SW 1271 (cell line): Measurements from ENCODE around the gene ATP6V1G2.
"Not testable (repeated sequence)": the region's sequence is repeated elsewhere in the genome, so short reads cannot be mapped to it uniquely, and the experiment has no call there.

Experiments used
- DNase-seq, 2 experiments: peaks; one replicate each; lab custom pipeline; 2025; lab: John Stamatoyannopoulos, UW

The ATP6V1G2 gene

DNA sequence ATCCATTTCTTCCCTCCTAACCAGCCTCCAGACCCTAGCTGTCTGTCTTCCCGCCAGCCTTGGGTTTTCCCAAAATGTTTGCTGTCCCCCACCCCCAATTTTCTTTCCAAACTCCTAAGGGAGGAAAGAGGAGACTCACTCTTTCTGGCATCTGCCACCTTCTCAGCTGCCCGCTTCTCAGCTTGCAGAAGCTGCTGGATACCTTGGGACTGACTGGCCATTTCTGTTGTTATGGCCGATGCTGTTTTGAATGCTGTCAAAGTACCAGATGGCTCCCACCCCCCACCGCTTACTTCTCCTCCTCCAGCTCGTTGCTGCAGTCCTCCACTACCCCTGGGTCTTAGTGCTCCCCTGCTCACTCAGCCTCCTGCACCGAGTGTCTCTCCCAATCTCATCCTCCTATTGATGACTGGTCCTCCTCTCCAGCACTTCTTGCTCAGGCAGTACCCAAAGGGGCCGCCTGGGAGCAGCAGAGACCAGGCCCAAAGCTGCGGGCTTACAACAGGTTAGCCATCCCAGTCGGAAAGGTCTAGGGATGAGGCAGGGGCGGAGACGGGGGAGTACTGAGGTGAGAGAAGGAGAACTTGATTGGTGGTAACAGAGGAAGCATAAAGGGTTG, at the start of gene ATP6V1G2:
Gene ATP6V1G2, minus strand, starts transcription at position 270 of the 619 bp plus-strand sequence. Its CDS starts 49 bp downstream, at position 221.
- DNase-seq = peak; percentile 61 to 87

- DNase-seq = no peak
These were observed 46.0 kb upstream of the ATP6V1G2 start for GRCh38 chr6:31592396-31592771.

- DNase-seq = not testable (repeated sequence)
These were observed 44.3 kb upstream of the ATP6V1G2 start for GRCh38 chr6:31590691-31591090.

- DNase-seq = no peak
These were observed 42.7 kb upstream of the ATP6V1G2 start for GRCh38 chr6:31588871-31589650.

GRCh38 chr6:31587791-31588777, 41.7 kb upstream of the ATP6V1G2 start:
- no peak for DNase-seq

DNA sequence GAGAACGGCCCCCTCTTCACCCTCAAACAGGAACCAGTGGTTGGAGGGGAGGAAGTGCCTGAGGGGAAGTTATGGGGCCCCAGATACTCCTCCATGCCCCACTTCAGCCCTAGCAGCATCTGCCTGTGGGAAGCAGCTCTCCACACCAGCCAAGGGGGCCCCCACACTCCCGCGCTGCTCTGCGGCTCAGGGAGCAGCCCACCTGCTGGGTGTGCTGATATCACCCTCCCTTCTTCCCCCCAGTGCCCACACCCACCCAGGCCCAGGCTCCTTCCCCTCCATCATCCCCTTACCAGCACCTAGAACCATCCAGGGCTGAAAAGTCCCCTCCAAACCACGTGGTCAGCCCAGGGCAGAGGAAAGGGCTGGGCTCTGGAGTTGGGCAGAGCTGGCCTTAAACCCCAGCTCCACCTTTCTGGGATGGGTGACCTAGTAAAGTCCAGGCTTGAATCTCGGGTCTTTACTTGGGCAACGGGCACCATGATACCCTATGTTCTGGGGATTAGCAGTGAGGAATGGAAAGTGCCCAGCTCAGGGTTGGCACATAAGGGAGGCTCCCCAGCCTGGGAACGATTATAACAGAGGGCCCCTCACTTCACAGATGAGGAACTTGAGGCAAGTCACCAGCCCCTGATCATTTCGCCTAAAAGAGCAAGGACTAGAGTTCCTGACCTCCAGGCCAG, 40.3 kb upstream of the ATP6V1G2 start:
- no peak for DNase-seq

DNA sequence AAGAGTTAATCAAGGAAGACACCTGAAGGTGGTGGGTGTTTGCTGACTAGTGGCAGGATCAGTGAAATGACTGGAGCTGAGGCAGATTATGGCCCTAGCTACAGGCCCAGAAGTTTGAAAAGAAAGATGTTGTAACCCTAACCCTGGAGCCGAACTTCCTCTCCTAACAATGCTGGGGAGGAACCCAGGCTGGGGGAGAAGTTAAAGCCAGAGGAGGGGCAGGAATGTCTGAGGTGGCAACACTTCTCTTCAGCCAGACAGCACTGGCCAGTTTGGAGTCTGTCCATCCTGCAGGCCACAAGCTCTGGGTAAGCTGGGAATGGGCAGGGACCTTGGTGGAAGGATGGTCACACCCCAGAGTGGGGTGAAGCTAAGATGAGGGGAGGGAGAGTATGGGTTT, 39.6 kb upstream of the ATP6V1G2 start, which contains the start of gene LST1:
Gene LST1, plus strand, starts transcription at position 270 of the 400 bp plus-strand sequence. CDS start 1,023 bp downstream, outside the sequence.
- DNase-seq = no peak

- DNase-seq = peak in 1 of 2 experiments; percentile 45
These were observed 39.1 kb upstream of the ATP6V1G2 start for GRCh38 chr6:31585491-31585890.

DNA sequence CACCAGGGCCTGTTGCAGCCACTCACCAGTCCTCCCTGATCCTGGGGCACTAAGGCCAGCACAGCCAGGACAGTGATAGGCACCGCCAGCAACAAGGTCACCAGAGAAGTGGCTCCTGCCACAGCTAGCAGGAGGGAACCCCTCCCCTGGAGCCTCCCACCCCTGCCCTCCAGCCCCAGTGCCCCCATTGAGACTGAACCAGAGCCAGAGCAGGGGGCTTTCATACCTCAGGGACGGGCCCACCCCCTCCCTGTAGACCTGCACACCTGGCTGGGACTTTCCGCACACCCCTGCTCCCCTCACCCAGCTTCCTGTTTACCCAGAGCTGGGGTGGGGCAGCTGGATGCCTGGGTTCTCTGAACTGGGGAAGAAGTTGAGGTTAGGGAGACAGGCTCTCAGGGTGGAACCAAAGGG, 35.8 kb upstream of the ATP6V1G2 start, which contains the start of gene LTB:
Gene LTB, minus strand, starts transcription at position 195 of the 414 bp plus-strand sequence. Its CDS starts 7 bp downstream, at position 188.
- DNase-seq = no peak

DNA sequence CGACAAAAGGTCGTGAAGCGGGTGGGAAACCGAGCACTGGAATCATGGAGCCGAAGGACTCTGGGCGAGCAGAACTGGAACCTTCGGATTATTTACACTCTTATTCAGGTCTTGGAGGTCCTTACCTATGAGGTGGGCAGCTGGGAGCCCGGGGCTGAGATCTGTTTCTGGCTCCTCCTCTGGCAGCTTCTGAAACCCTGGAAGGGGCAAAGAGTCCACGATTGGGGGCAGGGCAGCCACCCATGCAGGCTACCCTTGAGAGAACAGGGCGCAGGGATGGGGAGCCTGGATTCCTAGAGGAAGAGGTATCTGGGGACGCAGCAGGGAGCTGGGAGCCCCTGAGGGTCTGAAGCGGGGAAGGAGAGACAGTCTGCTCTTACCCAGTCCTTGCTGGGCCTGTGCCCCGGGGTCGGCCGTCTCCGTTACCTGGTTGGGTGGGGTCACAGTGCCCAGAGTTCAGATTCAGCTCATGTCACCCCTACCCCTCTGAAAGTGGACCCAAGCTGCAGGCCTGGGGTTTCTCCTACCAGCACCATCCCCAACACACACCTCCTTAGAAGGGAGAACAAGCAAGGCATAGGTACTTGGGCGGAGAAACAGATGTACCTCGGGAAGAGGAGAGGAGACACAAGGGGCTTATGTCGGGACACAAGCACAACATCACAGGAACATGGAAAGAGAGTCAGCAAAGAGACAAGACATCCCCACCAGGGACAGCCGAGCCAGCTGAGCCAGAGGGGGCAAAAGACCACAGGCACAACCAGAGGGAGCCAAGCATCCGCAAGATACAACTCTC, 35.2 kb upstream of the ATP6V1G2 start:
- DNase-seq = no peak

DNA sequence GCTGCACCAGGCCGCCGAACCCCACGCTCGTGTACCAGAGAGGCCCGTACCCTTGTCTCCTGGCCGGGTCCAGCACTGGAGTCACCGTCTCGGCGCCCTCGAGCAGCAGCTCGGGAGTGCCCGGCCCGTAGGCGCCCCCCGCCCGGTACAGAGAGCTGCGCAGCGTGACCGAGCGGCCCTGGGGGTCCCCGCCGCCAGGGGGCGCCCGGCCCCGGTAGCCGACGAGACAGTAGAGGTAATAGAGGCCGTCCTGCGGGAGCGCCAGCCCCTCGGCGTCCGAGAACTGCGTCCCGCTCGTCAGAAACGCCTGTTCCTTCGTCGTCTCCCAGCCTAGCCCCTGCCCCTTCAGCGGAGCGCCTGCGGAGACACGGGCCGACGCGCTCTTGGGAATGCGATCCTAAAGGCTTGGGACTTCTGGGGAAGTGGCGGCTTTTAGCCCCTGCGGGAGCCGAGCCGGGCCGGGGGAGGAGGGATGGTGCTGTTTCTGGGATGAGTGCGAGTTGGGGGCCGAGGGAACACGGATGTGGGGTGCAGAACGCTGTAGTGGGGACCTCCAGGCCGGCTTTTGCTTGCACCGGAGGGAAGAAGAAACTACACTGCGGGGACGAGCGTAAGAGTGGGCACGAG, 34.5 kb upstream of the ATP6V1G2 start:
- DNase-seq = peak; percentile 30 to 85

- no peak for DNase-seq
These were observed 34.0 kb upstream of the ATP6V1G2 start for GRCh38 chr6:31580438-31580740.

GRCh38 chr6:31579546-31580437, 33.4 kb upstream of the ATP6V1G2 start:
- DNase-seq = no peak

DNA sequence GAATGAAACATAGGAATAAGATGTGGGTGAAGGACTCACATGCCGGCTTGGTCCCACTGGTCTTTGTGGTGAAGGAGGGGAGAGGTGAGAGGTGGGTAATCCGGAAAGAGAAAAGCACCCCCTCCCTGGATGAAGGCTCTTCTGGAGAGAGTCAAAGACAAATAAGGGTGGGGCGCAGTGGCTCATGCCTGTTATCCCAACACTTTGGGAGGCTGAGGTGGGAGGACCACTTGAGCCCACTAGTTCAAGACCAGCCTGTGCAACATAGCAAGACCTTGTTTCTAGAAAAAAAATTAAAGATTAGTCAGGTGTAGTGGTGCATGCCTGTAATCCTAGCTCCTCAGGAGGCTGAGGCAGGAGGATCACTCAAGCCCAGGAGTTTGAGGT, 32.7 kb upstream of the ATP6V1G2 start:
- no peak for DNase-seq

DNA sequence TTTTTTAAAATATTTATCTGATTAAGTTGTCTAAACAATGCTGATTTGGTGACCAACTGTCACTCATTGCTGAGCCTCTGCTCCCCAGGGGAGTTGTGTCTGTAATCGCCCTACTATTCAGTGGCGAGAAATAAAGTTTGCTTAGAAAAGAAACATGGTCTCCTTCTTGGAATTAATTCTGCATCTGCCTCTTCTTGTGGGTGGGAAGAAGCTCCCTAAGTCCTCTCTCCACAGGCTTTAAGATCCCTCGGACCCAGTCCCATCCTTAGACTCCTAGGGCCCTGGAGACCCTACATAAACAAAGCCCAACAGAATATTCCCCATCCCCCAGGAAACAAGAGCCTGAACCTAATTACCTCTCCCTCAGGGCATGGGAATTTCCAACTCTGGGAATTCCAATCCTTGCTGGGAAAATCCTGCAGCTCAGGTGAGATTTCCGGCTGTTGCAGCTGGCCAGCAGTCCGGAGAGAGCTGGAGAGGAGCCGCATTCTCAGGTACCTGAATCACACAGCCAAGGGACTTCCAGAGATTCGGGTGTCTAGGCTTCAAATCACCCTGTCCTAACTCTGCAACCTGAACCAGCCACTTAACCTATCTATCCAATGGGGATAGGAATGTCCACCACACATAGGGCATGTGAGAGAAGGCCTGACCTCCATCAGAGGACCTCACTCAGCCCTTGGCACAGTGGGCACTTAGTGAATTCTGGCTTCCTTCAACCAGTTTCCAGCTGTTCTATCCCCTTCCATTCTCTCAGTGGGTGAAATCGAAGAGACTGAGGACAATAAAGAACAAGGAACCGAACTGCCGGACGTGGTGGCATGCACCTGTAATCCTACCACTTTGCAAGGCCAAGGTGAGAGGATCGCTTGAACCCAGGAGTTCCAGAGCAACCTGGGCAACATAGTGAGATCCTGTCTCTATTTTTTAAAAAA, 32.0 kb upstream of the ATP6V1G2 start:
- DNase-seq = peak in 1 of 2 experiments; percentile 22

DNA sequence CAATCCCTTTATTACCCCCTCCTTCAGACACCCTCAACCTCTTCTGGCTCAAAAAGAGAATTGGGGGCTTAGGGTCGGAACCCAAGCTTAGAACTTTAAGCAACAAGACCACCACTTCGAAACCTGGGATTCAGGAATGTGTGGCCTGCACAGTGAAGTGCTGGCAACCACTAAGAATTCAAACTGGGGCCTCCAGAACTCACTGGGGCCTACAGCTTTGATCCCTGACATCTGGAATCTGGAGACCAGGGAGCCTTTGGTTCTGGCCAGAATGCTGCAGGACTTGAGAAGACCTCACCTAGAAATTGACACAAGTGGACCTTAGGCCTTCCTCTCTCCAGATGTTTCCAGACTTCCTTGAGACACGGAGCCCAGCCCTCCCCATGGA, 31.2 kb upstream of the ATP6V1G2 start:
- no peak for DNase-seq

- DNase-seq = no peak
These were observed 30.6 kb upstream of the ATP6V1G2 start for GRCh38 chr6:31576897-31577578.
